Cardiac muscle cell (in vitro differentiated cells and primary cell): ENCODE measurements around the gene POGZ. TPM values are rescaled to one million over a fixed set of nuclear protein-coding genes. Genes with fewer than 3 reads are reported as not detected.
A peak's percentile ranks its signal among the peaks of the same experiment; 100 is the strongest.

ENCODE experiments used
- DNase-seq, 2 donors: peaks; one replicate each; pipeline versions ENCODE4 v3.0.0 to v3.0.0-alpha.2; 2010 to 2017; ENCODE audit warnings: low read depth in 1 of 2, low spot score in 1 of 2
- H3K27ac ChIP-seq: fragments of 200-600 bp; sonication (generic); 2 replicates; pipeline ENCODE4 v1.5.1; 2016
- H3K27me3 ChIP-seq: fragments of 200-600 bp; sonication (generic); 2 replicates; pipeline ENCODE4 v1.6.0; 2016; ENCODE audit warnings: control low read depth
- H3K36me3 ChIP-seq: fragments of 200-600 bp; sonication (generic); 2 replicates; pipeline ENCODE4 v1.5.1; 2016; ENCODE audit warnings: control low read depth
- H3K4me1 ChIP-seq: fragments of 200-600 bp; sonication (generic); 2 replicates; pipeline ENCODE4 v1.8.1; 2017; ENCODE audit warnings: low read depth, mild to moderate bottlenecking, mixed run types
- H3K4me3 ChIP-seq: fragments of 200-600 bp; sonication (generic); 2 replicates; pipeline ENCODE4 v1.5.1; 2016; ENCODE audit warnings: mild to moderate bottlenecking
- H3K9me3 ChIP-seq: fragments of 200-600 bp; sonication (generic); 2 replicates; pipeline ENCODE4 v1.5.1; 2017; ENCODE audit warnings: low read depth, mild to moderate bottlenecking, control low read depth
- CTCF ChIP-seq: IDR thresholded peaks from 2 replicates; pipeline ENCODE4 v1.5.1; 2012; ENCODE audit warnings: low read depth, mild to moderate bottlenecking, low read length
- polyA plus RNA-seq: library from polyadenylated mRNA; unstranded; fragments of >200 nt; fragmentation: Nextera tagmentation; extraction: Ambion mirVana; gene quantifications from 2 replicates; pipeline ENCODE4 v1.2.1, GENCODE V29; 2016
- total RNA-seq: library from RNA; depleted of rRNA; stranded (reverse); fragments of >200 nt; gene quantifications from 2 replicates; pipeline ENCODE4 v1.2.3, GENCODE V29; 2016

The POGZ gene
- total and polyA plus RNA-seq, 2 experiments from 2014 or later: 30.8 to 48.6 TPM

- peaks cover 15% of the 10 kb centered on the region for H3K4me1 ChIP-seq
- peak overlapping the region; percentile 36 for H3K27ac ChIP-seq
- no peak overlapping the region for H3K4me3 ChIP-seq
- DNase-seq: no peak
- H3K27me3 ChIP-seq: no peaks in the 10 kb centered on the region
- H3K36me3 ChIP-seq: no peaks in the 10 kb centered on the region
- no peaks in the 10 kb centered on the region for H3K9me3 ChIP-seq
- no peak for TF ChIP-seq CTCF
These were observed 43.8 kb upstream of the POGZ start for GRCh38 chr1:151502859-151503780.

- Histone ChIP-seq H3K4me3 (no peak overlapping the region), H3K4me1 (peaks cover 15% of the 10 kb centered on the region), H3K9me3 (no peaks in the 10 kb centered on the region), H3K36me3 (no peaks in the 10 kb centered on the region), H3K27me3 (no peaks in the 10 kb centered on the region), H3K27ac (peak overlapping the region; percentile 36)
- no peak for TF ChIP-seq CTCF
- peak in 1 of 2 donors; percentile 59 for DNase-seq
These were observed 42.9 kb upstream of the POGZ start for GRCh38 chr1:151502035-151502700.

GRCh38 chr1:151501474-151501873 lies 42.2 kb upstream of the POGZ start:
- H3K36me3 ChIP-seq: no peaks in the 10 kb centered on the region
- no peaks in the 10 kb centered on the region for H3K27me3 ChIP-seq
- H3K27ac ChIP-seq: no peak overlapping the region
- TF ChIP-seq CTCF: peak; percentile 11
- no peaks in the 10 kb centered on the region for H3K9me3 ChIP-seq
- peaks cover 15% of the 10 kb centered on the region for H3K4me1 ChIP-seq
- DNase-seq: no peak
- no peak overlapping the region for H3K4me3 ChIP-seq

- no peak for DNase-seq
- no peaks in the 10 kb centered on the region for H3K27me3 ChIP-seq
- TF ChIP-seq CTCF: no peak
These were observed 40.6 kb upstream of the POGZ start for GRCh38 chr1:151499930-151500329.

GRCh38 chr1:151499365-151499764 lies 40.1 kb upstream of the POGZ start:
- H3K27ac ChIP-seq: no peak overlapping the region
- no peak for TF ChIP-seq CTCF
- H3K4me1 ChIP-seq: peaks cover 15% of the 10 kb centered on the region
- H3K9me3 ChIP-seq: no peaks in the 10 kb centered on the region
- H3K27me3 ChIP-seq: no peaks in the 10 kb centered on the region
- no peaks in the 10 kb centered on the region for H3K36me3 ChIP-seq
- no peak overlapping the region for H3K4me3 ChIP-seq
- DNase-seq: no peak

More at GRCh38 chr1:151499930-151500329, 40.6 kb upstream of the POGZ start:
- Histone ChIP-seq H3K36me3 (no peaks in the 10 kb centered on the region), H3K4me1 (peaks cover 15% of the 10 kb centered on the region), H3K9me3 (no peaks in the 10 kb centered on the region), H3K27ac (no peak overlapping the region), H3K4me3 (no peak overlapping the region)
